ENCODE data around the gene LSAMP.

DNA sequence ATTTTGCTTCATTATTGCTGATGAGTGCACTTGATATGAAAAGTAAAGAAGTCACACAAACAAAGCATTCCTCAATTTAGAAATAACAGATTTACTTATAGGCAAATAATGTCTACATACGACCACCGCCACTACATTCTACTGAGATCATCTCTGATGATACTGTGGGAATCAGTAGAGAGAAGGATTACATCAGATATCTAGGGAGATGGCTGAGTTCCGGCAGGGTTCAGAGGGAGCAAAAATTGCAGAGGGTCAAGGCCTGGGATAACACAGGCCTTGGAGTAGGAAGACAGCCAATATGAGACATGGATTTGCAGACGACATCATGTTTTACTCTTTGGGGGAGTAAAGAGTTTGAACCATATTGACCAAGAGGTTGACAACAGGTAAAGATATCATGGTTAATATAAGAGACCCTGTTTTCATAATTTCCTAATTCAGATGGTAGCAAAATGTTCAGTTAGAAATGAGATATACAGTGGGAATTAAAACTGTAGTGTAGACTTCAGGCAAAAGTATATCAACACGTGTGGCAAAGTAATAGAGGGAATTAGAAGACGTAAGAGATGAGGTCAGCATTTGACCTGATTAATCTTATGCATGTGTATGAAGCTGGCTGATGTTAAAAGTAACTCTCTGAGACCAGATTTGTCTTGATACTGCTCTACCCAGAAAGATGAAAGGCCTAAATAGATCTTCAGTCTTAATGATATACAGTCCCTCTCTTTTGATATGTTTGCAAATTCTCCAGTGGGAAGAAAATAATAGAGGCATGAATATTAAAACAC, 15.6 kb downstream of the LSAMP start:
- no peak for TF ChIP-seq USF2 (IDR thresholded peaks at IDR 0.05; ENCODE audit: low read length)
- TF ChIP-seq RAD21 (IDR thresholded peaks at IDR 0.05 in 1 of 2, conservative IDR thresholded peaks at IDR 0.05 in 1 of 2; ENCODE audit: low read depth in 2 of 2, low read length in 2 of 2), result no peak
- TF ChIP-seq POLR2A (IDR thresholded peaks at IDR 0.05; ENCODE audit: control extremely low read depth in 1 of 2, low read depth in 2 of 2, low read length in 2 of 2), result no peak
- TF ChIP-seq EZH2 (IDR thresholded peaks at IDR 0.05; ENCODE audit: low read depth, low read length, severe bottlenecking), result no peak
- TF ChIP-seq, protein P1, sequence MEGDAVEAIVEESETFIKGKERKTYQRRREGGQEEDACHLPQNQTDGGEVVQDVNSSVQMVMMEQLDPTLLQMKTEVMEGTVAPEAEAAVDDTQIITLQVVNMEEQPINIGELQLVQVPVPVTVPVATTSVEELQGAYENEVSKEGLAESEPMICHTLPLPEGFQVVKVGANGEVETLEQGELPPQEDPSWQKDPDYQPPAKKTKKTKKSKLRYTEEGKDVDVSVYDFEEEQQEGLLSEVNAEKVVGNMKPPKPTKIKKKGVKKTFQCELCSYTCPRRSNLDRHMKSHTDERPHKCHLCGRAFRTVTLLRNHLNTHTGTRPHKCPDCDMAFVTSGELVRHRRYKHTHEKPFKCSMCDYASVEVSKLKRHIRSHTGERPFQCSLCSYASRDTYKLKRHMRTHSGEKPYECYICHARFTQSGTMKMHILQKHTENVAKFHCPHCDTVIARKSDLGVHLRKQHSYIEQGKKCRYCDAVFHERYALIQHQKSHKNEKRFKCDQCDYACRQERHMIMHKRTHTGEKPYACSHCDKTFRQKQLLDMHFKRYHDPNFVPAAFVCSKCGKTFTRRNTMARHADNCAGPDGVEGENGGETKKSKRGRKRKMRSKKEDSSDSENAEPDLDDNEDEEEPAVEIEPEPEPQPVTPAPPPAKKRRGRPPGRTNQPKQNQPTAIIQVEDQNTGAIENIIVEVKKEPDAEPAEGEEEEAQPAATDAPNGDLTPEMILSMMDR (IDR thresholded peaks at IDR 0.05; ENCODE audit: control extremely low read depth in 1 of 3, insufficient read depth in 1 of 3, low read depth in 1 of 3, low read length in 3 of 3), result no peak
- TF ChIP-seq, protein P2, sequence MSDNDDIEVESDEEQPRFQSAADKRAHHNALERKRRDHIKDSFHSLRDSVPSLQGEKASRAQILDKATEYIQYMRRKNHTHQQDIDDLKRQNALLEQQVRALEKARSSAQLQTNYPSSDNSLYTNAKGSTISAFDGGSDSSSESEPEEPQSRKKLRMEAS (IDR thresholded peaks at IDR 0.05), result no peak

All from H1 (cell line).